NCI-H446 treated with DMSO at 0.1 percent for 48 hours (cell line): ENCODE results near the gene MYCBP.
"Not testable (repeated sequence)": the region's sequence is repeated elsewhere in the genome, so short reads cannot be mapped to it uniquely, and the experiment has no call there.

Experiments
- DNase-seq: peaks from one replicate; lab custom pipeline; 2025; lab: John Stamatoyannopoulos, UW

MYCBP gene

GRCh38 chr1:38867208-38867607 lies 5.9 kb downstream of the MYCBP start:
- no peak for DNase-seq

DNA sequence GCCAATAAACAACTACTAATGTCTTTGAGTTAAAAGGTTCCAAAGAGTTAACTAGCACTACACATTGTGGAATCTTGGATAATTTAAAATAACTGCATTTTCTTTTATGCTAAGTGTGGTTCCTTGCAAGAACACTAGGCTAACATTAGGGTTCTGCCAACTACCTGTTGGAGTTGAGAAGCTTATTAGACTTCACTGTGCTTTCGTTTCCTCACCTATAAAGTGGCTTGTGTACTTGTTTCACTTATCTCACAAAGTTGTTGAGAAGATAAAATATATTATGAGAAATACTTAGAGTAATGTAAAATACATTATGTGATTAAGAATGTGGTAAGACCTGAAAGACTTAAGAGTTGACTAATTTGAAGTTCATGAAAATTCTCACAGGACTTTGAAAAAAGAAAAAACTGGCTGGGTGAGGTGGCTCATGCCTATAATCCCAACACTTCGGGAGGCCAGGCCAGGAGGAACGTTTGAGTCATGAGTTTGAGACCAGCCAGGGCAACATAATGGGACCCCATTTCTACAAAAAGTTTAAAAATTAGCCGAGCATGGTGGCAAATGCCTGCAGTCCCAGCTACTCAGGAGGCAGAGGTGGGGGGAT lies 7.9 kb downstream of the MYCBP start:
- DNase-seq, result no peak

- no peak for DNase-seq
Observed at GRCh38 chr1:38860454-38860795, 12.7 kb downstream of the MYCBP start.

DNA sequence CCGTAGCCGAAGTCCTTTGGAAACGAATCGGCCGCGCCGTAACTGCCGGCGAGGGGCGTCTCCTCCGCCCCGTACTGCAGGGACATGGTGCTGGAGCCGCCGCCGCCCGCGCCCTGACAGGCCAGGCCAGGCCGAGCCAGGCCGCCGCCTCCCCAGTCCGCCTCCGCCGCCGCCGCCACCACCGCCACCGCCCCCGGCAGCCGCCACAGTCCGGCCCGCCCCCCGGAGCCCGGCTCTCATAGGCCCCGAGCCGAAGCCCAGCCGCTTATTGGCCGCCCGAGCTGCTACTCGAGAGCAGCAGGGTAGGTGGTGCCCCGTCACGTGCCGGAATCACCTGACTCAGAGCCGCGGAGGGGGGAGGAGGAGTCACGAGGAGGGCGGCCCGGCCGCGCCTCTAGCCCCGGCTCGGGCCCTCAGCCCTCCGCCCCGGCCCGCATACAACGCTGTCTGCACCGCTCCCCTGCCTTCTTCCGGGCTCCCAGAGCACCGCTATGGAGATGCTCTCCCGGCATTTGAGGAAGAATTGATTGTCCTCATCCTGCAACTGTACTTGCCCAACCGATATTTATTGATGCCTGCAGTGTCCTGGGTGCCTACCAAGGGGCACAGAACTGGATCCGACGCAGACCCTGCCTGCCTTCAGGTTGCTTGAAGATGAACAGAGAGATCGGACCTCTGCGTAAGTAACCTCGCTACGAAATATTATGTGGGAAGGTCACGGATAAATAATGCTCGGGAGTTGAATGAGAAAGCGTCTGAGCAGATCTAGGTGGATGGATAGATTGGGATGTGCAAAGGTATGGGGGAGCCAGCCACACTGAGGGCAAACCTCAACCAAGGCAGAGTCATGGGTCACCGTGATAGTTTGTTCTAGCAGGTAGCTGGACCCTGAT lies 13.3 kb downstream of the MYCBP start, which contains the start of gene RRAGC:
Gene RRAGC, minus strand, starts transcription at position 212 of the 893 bp plus-strand sequence. Its CDS starts 126 bp downstream, at position 86.
- peak; percentile 93 for DNase-seq

GRCh38 chr1:38858833-38859560 lies 14.2 kb downstream of the MYCBP start:
- no peak for DNase-seq

GRCh38 chr1:38852780-38853179 lies 20.4 kb downstream of the MYCBP start:
- DNase-seq, result no peak

- no peak for DNase-seq
Observed at GRCh38 chr1:38848071-38848470, 25.1 kb downstream of the MYCBP start.

GRCh38 chr1:38846210-38846609 lies 26.9 kb downstream of the MYCBP start:
- DNase-seq, result no peak

GRCh38 chr1:38845088-38845487 lies 28.1 kb downstream of the MYCBP start:
- DNase-seq, result not testable (repeated sequence)

DNA sequence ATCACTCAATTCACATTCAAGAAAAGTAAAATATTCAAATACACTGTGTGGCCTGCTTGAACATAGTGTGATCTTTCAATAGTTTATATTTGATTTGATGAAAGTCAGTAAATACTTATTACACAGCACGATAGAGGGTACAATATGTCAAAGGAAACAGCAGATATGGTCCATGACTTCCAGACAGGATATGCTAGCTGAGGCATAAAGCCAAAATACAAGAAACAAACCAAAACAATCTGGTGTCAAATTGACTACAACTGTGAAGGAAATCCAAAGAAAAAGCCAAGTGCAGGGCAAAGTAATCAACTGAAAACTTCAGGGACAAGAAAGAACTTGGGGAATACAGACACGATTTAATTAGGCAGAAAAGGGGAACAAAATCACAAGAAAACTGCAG lies 32.9 kb downstream of the MYCBP start:
- DNase-seq, result no peak

DNA sequence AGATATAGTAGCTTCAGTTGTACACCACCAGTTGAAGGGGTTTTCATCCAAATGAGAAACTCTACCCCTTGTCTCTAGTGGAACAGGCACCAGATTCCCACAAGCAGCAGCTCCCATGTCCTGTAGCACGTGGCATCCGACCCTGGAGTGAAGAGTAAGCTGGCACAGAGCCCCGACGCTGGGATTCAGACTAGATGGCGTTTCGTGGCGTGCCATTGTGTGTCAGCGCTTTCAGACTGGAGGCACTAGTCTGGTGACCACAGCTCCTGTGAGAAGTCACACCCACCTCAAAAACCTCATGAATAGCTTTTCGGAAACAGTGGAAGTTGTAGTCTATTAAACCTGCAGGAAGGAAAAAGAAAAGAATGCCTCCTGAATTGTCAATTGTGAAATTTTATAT lies 33.8 kb downstream of the MYCBP start:
- no peak for DNase-seq

DNA sequence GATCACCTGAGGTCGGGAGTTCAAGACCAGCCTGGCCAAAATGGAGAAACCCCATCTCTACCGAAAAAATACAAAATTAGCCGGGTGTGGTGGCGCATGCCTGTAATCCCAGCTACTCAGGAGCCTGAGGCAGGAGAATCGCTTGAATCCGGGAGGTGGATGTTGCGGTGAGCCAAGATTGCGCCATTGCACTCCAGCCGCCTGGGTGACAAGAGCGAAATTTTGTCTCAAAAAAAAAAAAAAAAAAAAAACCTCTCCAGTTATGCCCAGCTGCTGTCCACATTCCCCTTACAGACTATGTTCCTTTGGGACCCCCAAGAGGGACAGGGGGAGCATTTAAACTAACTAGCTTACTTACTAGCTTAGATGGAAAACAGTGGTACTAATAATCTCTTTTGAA lies 36.8 kb downstream of the MYCBP start:
- not testable (repeated sequence) for DNase-seq

GRCh38 chr1:38834937-38835827 lies 38.0 kb downstream of the MYCBP start:
- DNase-seq, result peak; percentile 63

DNA sequence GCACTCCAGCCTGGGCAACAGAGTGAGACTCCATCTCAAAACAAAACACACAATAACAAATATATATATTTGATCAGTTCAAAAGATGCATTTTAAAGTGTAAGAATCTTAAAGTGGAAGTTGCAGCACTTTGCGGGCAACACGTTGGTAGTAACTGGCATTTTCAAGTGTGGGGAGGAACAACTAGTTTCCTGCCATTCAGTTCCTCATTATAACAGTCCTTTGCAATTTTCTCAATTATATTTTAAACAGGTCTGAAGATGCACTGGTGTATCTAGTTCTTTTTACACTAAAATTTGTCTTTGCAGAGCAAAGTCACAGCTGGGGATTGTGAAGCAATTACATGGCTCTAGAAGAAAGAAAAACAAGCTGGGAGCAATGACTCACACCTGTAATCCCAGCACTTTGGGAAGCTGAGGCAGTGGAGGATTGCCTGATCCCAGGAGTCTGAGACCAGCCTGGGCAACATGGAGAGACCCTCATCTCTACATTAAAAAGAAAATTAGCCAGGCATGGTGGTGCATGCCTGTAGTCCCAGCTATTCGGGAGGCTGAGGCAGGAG lies 38.8 kb downstream of the MYCBP start:
- no peak for DNase-seq

- DNase-seq, result no peak
Observed at GRCh38 chr1:38833146-38833545, 40.0 kb downstream of the MYCBP start.

- no peak for DNase-seq
Observed at GRCh38 chr1:38832370-38832734, 40.8 kb downstream of the MYCBP start.

DNA sequence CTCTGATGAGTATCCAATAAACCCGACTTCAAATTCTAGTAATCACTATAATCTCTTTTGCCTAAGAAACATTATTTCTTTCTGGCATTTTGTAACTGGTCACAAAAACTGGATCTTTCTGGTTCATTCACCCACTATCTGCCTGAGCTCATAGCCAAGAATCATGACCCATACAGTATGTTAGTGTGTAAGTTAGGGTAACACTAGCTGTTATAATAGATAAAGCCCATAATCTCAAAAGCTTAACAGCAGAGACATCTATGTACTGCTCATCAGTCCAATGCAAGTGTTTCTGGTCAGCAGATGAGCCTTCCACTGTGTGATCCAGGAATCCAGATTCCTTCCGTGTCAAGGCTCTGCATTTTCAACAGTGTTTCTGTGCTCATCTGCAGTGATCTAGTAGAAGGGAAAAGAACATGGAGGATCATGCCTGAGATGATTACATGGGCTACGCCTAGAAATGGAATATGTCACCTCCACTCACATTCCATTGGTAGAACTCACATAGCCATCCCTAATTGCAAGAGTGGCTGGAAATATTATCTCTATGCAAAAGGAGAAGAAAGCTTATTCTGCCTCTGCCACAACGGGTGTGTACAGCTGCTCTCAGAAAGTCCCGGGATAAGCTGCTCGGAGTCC lies 41.3 kb downstream of the MYCBP start:
- no peak for DNase-seq

GRCh38 chr1:38829368-38829767 lies 43.8 kb downstream of the MYCBP start:
- no peak for DNase-seq

- DNase-seq, result no peak
Observed at GRCh38 chr1:38827318-38827717, 45.8 kb downstream of the MYCBP start.

GRCh38 chr1:38826886-38827285 lies 46.3 kb downstream of the MYCBP start:
- no peak for DNase-seq

DNA sequence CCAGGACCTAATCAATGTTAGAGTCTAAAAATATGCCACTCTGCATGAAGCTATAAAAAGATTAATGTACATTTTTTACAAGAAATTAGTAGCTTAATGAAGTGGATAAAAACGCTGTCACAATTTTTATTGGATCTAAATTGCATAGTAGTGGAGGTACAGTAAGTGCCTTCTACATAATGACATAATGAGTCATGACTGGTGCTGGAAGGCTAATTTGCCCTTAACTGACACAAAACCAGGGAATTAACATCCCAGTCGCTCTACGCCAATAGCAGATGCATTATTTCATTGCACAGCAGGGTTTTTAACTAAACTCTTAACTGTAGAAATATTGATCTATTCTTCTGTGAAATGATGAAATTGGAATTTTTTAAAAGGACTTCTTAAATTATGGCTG lies 46.9 kb downstream of the MYCBP start:
- no peak for DNase-seq
